Gastroesophageal sphincter (tissue), 3 donors: ENCODE results near the gene NR4A2.

Source experiments
- EP300 ChIP-seq: sonication (generic); formaldehyde crosslinking; IDR thresholded peaks from one replicate; pipeline ENCODE4 v1.6.1; 2017; ENCODE audit warnings: antibody characterized with exemption, mild to moderate bottlenecking
- POLR2A ChIP-seq, 2 donors: fragments of 450-650 bp; IDR thresholded peaks; one replicate each; pipeline ENCODE4 v1.6.1; 2017; ENCODE audit warnings: antibody characterized with exemption in 2 of 2, mild to moderate bottlenecking in 2 of 2, moderate library complexity in 1 of 2
- TF ChIP-seq, protein P1 (sequence below), 4 experiments: fragments of 200-600 bp in 2 of 4; fragments of 450-650 bp in 2 of 4; sonication (generic) in 1 of 4; IDR thresholded peaks; one replicate each; pipeline ENCODE4 v1.5.1; 2017 to 2019; ENCODE audit warnings: antibody characterized with exemption in 4 of 4, mild to moderate bottlenecking in 2 of 4, moderate library complexity in 2 of 4

GRCh38 chr2:156352911-156353310 is 20.4 kb upstream of the NR4A2 start:
- TF ChIP-seq, protein P1, sequence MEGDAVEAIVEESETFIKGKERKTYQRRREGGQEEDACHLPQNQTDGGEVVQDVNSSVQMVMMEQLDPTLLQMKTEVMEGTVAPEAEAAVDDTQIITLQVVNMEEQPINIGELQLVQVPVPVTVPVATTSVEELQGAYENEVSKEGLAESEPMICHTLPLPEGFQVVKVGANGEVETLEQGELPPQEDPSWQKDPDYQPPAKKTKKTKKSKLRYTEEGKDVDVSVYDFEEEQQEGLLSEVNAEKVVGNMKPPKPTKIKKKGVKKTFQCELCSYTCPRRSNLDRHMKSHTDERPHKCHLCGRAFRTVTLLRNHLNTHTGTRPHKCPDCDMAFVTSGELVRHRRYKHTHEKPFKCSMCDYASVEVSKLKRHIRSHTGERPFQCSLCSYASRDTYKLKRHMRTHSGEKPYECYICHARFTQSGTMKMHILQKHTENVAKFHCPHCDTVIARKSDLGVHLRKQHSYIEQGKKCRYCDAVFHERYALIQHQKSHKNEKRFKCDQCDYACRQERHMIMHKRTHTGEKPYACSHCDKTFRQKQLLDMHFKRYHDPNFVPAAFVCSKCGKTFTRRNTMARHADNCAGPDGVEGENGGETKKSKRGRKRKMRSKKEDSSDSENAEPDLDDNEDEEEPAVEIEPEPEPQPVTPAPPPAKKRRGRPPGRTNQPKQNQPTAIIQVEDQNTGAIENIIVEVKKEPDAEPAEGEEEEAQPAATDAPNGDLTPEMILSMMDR (IDR thresholded peaks at IDR 0.05): no peak
- TF ChIP-seq POLR2A (IDR thresholded peaks at IDR 0.05): no peak
- no peak for TF ChIP-seq EP300
